Measurements from ENCODE around the gene MMP27.
"Not testable (repeated sequence)": the region's sequence is repeated elsewhere in the genome, so short reads cannot be mapped to it uniquely, and the experiment has no call there.

The MMP27 gene, protein sequence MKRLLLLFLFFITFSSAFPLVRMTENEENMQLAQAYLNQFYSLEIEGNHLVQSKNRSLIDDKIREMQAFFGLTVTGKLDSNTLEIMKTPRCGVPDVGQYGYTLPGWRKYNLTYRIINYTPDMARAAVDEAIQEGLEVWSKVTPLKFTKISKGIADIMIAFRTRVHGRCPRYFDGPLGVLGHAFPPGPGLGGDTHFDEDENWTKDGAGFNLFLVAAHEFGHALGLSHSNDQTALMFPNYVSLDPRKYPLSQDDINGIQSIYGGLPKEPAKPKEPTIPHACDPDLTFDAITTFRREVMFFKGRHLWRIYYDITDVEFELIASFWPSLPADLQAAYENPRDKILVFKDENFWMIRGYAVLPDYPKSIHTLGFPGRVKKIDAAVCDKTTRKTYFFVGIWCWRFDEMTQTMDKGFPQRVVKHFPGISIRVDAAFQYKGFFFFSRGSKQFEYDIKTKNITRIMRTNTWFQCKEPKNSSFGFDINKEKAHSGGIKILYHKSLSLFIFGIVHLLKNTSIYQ

GRCh38 chr11:102705626-102706025 lies at the start of gene MMP27:
TSS of gene MMP27 (minus strand) at chr11:102705769. CDS start at chr11:102705714, 55 bp downstream.
- Mint-ChIP-seq H3K27me3 (ENCODE audit: low read depth) (peaks cover 15% of the 10 kb centered on the region), H3K4me1 (ENCODE audit: low read depth) (peaks cover 3% of the 10 kb centered on the region), H3K27ac (no peak within 1 kb of the TSS)

GRCh38 chr11:102753267-102753666 lies 47.7 kb upstream of the MMP27 start:
- no peaks in the 10 kb centered on the region for H3K4me1 Mint-ChIP-seq (ENCODE audit: low read depth)
- no peaks in the 10 kb centered on the region for H3K36me3 Mint-ChIP-seq (ENCODE audit: low read depth)
- H3K27me3 Mint-ChIP-seq (ENCODE audit: low read depth), result peaks cover 20% of the 10 kb centered on the region
- H3K9me3 Mint-ChIP-seq, result no peaks in the 10 kb centered on the region
- H3K4me3 Mint-ChIP-seq, result no peak overlapping the region
- H3K27ac Mint-ChIP-seq, result no peak overlapping the region

More at GRCh38 chr11:102705626-102706025, at the start of gene MMP27:
- Mint-ChIP-seq H3K9me3 (no peaks in the 10 kb centered on the region), H3K36me3 (ENCODE audit: low read depth) (no peaks in the 10 kb centered on the region), H3K4me3 (no peak within 1 kb of the TSS)

DNA sequence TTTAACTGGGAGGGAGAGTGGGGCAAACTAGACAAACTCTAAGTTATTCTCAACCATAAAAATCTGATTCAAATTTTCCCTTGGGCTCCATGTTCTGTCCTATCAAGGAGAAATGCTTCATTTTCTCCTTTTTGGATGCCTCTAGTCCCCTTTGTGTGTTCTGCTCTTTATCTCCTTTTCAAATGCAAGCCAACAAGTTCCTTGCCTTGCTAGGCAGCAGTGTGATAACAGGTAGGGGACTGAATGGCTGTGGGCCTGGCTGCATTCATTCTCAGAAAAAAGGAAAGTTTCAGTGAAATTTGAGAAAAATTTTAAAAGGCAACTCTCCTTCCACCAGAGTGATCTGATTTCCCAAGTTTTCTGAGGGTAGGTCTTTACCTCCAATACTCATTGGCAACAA lies 46.1 kb upstream of the MMP27 start:
- Mint-ChIP-seq H3K9me3 (no peaks in the 10 kb centered on the region), H3K36me3 (ENCODE audit: low read depth) (no peaks in the 10 kb centered on the region), H3K4me3 (no peak overlapping the region), H3K27ac (no peak overlapping the region), H3K27me3 (ENCODE audit: low read depth) (peaks cover 20% of the 10 kb centered on the region), H3K4me1 (ENCODE audit: low read depth) (no peaks in the 10 kb centered on the region)

DNA sequence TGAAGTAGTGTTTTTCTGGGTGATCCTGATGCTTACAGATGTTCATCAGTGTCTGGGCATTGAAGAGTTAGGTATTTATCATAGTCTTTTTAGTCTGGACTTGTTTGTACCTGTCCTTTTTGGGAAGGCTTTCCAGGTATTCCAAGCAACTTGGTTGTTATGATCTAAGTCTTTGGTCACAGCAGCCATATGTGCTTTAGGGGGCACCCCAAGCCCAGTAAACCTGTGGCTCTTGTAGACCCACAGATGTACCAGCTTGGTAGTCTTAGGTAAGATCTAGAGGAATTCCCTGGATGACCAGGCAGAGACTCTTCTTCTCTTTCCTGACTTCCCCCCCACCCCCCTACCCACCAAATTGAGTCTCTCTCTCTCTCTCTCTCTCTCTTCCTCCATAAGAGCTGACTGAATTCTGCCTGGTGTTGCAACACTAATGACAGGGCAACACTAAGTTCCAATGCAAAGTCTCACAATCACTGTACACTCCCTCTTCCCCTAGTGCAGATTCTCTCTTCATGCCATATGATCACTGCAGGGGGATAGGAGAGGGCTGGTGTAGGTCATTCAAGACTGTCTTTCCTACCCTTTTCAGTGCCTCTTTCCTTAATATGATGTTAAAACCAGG lies 43.6 kb upstream of the MMP27 start:
- no peak overlapping the region for H3K4me3 Mint-ChIP-seq
- H3K9me3 Mint-ChIP-seq, result no peaks in the 10 kb centered on the region
- H3K27me3 Mint-ChIP-seq (ENCODE audit: low read depth), result peaks cover 13% of the 10 kb centered on the region
- H3K27ac Mint-ChIP-seq, result no peak overlapping the region
- no peaks in the 10 kb centered on the region for H3K36me3 Mint-ChIP-seq (ENCODE audit: low read depth)
- no peaks in the 10 kb centered on the region for H3K4me1 Mint-ChIP-seq (ENCODE audit: low read depth)

DNA sequence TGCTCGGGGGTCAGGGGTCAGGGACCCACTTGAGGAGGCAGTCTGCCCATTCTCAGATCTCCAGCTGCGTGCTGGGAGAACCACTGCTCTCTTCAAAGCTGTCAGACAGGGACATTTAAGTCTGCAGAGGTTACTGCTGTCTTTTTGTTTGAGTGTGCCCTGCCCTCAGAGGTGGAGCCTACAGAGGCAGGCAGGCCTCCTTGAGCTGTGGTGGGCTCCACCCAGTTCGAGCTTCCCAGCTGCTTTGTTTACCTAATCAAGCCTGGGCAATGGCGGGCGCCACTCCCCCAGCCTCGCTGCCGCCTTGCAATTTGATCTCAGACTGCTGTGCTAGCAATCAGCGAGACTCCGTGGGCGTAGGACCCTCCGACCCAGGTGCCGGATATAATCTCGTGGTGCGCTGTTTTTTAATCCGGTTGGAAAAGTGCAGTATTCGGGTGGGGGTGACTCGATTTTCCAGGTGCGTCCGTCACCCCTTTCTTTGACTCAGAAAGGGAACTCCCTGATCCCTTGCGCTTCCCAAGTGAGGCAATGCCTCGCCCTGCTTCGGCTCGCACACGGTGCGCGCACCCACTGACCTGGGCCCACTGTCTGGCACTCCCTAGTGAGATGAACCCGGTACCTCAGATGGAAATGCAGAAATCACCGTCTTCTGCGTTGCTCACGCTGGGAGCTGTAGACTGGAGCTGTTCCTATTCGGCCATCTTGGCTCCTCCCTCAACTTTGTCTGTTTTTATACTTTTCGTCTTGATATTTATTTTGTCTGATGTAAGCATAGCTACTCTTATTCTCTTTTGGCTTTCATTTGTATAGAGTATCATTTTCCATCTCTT lies 41.4 kb upstream of the MMP27 start:
- not testable (repeated sequence) for H3K9me3 Mint-ChIP-seq; H3K36me3 Mint-ChIP-seq (ENCODE audit: low read depth); H3K4me1 Mint-ChIP-seq (ENCODE audit: low read depth)

DNA sequence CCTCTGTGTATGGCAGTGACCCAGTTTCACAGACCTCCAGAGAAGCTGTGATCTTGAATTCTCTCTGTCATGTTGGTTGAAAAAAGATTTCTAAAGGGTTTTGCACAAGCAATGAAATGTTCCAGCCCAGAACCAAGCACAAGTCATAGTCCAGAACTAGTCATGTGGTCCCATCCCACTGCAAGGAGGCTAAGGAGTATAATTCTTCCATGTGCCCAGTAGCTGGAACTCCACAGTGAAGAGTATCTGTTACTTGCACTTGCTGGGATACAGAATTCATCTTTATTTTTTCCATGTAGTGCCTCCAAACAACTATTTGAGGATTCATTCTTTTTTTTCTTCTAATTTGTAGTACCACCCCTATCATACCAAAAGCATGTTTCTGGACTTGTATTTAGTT lies 29.1 kb upstream of the MMP27 start:
- no peaks in the 10 kb centered on the region for H3K36me3 Mint-ChIP-seq (ENCODE audit: low read depth)
- H3K9me3 Mint-ChIP-seq, result no peaks in the 10 kb centered on the region
- peaks cover 3% of the 10 kb centered on the region for H3K4me1 Mint-ChIP-seq (ENCODE audit: low read depth)
- H3K4me3 Mint-ChIP-seq, result no peak overlapping the region
- H3K27ac Mint-ChIP-seq, result no peak overlapping the region
- no peaks in the 10 kb centered on the region for H3K27me3 Mint-ChIP-seq (ENCODE audit: low read depth)

More for the DNA sequence above, 41.4 kb upstream of the MMP27 start:
- not testable (repeated sequence) for H3K4me3 Mint-ChIP-seq; H3K27me3 Mint-ChIP-seq (ENCODE audit: low read depth); H3K27ac Mint-ChIP-seq

DNA sequence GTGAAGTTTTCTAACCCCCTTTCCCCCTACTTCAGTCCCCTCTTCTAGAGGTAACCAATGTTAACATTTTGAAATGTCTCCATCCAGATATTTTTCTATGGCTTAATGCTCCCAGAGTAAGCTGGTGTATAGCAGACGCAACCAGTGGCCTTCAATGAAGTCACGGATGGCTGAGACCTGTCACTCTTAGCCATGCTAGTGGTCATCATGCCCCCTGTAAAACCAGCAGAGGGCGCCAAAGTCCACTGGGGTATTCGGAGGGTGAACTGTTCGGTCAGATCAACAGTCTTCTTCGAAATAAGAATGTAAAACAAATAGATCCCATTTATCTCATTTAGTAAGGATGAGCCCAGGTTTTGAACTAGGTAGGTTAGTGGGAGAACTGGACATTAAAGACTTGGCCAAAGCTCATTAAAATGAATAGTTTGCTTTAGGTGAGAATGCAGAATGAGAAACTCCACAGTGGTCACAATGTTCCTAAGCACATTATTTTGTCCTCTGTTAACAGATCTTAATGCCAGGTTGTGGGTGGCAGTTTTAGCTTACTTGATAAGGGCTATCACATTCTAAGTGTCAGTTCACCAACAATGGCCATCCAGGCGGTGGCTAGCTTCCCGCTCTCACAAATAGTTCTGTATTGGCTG lies 27.8 kb upstream of the MMP27 start:
- no peaks in the 10 kb centered on the region for H3K27me3 Mint-ChIP-seq (ENCODE audit: low read depth)
- H3K4me1 Mint-ChIP-seq (ENCODE audit: low read depth), result peaks cover 3% of the 10 kb centered on the region
- no peak overlapping the region for H3K27ac Mint-ChIP-seq
- no peaks in the 10 kb centered on the region for H3K36me3 Mint-ChIP-seq (ENCODE audit: low read depth)
- H3K9me3 Mint-ChIP-seq, result no peaks in the 10 kb centered on the region
- no peak overlapping the region for H3K4me3 Mint-ChIP-seq

DNA sequence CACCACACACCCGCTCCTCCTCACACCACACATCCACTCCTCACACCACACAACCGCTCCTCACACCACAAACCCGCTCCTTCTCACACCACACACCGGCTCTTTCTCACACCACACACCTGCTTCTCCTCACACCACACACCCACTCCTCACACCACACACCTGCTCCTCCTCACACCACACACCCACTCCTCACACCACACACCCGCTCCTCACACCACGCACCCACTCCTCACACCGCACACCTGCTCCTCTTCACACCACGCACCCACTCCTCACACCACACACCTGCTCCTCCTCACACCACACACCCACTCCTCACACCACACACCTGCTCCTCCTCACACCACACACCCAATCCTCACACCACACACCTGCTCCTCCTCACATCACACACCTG lies 25.4 kb upstream of the MMP27 start:
- not testable (repeated sequence) for H3K4me1 Mint-ChIP-seq (ENCODE audit: low read depth); H3K4me3 Mint-ChIP-seq; H3K9me3 Mint-ChIP-seq; H3K27ac Mint-ChIP-seq; H3K27me3 Mint-ChIP-seq (ENCODE audit: low read depth); H3K36me3 Mint-ChIP-seq (ENCODE audit: low read depth)

- Mint-ChIP-seq H3K27me3 (ENCODE audit: low read depth) (no peaks in the 10 kb centered on the region), H3K9me3 (no peaks in the 10 kb centered on the region), H3K27ac (no peak overlapping the region), H3K4me1 (ENCODE audit: low read depth) (peaks cover 3% of the 10 kb centered on the region), H3K4me3 (no peak overlapping the region), H3K36me3 (ENCODE audit: low read depth) (no peaks in the 10 kb centered on the region)
Observed at GRCh38 chr11:102729849-102730815, 24.6 kb upstream of the MMP27 start.

DNA sequence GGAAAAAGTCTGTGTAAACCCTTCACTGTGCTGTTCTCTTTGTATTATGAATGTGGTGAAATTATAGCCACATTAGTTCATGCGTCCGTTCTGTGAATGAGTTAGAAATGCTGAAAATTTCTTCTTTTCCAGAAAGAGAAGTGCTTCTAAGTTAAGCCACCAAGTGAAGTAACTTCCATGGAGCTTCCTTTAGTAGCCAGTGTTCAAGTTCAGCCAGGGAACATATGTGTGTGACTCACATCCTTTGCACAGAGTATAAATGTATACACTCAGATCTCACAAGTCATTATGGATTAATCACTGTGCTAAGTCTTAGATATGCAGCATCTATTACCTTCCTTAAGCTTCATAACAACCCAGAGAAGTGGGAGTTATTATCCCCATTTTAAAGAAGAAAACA lies 22.3 kb upstream of the MMP27 start:
- H3K36me3 Mint-ChIP-seq (ENCODE audit: low read depth), result no peaks in the 10 kb centered on the region
- H3K4me1 Mint-ChIP-seq (ENCODE audit: low read depth), result no peaks in the 10 kb centered on the region
- no peak overlapping the region for H3K4me3 Mint-ChIP-seq
- no peaks in the 10 kb centered on the region for H3K27me3 Mint-ChIP-seq (ENCODE audit: low read depth)
- no peaks in the 10 kb centered on the region for H3K9me3 Mint-ChIP-seq
- no peak overlapping the region for H3K27ac Mint-ChIP-seq

GRCh38 chr11:102724904-102725500 lies 19.4 kb upstream of the MMP27 start, which contains the start of gene MMP8:
TSS of gene MMP8 (minus strand) at chr11:102724954. CDS start at chr11:102724855, 99 bp downstream.
- H3K4me1 Mint-ChIP-seq (ENCODE audit: low read depth), result no peaks in the 10 kb centered on the region
- H3K27ac Mint-ChIP-seq, result no peak within 1 kb of the TSS
- peaks cover 2% of the 10 kb centered on the region for H3K27me3 Mint-ChIP-seq (ENCODE audit: low read depth)
- no peak within 1 kb of the TSS for H3K4me3 Mint-ChIP-seq
- no peaks in the 10 kb centered on the region for H3K9me3 Mint-ChIP-seq
- no peaks in the 10 kb centered on the region for H3K36me3 Mint-ChIP-seq (ENCODE audit: low read depth)

DNA sequence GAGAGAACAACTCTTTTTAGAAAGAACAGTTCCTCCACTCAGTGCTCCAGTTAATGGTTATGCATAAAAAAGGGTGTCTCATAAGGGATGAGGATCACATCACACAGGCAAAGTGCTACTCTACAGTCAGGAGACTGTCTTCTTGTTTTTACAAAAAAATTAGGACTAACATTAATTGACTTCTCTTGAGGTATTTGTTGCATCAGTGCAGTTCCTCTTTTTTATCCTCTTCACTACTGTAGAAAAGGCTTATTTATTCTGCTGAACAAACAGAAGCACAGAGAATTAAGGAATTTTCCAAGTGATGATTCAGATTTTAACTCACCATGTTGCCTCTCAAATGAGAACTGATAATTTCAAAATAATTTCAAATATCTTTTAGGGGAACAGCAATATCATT lies 17.3 kb upstream of the MMP27 start:
- Mint-ChIP-seq H3K27me3 (ENCODE audit: low read depth) (peaks cover 7% of the 10 kb centered on the region), H3K27ac (no peak overlapping the region), H3K4me3 (no peak overlapping the region), H3K36me3 (ENCODE audit: low read depth) (no peaks in the 10 kb centered on the region), H3K9me3 (no peaks in the 10 kb centered on the region), H3K4me1 (ENCODE audit: low read depth) (no peaks in the 10 kb centered on the region)
